ENCODE measurements around the gene CHP2. TPM values are rescaled to one million over a fixed set of nuclear protein-coding genes. Genes with fewer than 3 reads are reported as not detected.

The CHP2 gene
- total RNA-seq, 1 experiment from 2014 or later, result 1.4 TPM

GRCh38 chr16:23709536-23709935, 45.3 kb upstream of the CHP2 start:
- no peak overlapping the region for H2BK12ac ChIP-seq (ENCODE audit: insufficient read length, low read depth, low read length)
- H3T11ph ChIP-seq (ENCODE audit: low read length), result no peak overlapping the region
- H3K4me2 ChIP-seq (ENCODE audit: insufficient read depth, insufficient read length, low read length), result no peak overlapping the region
- no peak overlapping the region for H3K14ac ChIP-seq (ENCODE audit: insufficient read depth, low read length)
- no peak overlapping the region for H4K5ac ChIP-seq (ENCODE audit: insufficient read length, low read depth, low read length)
- H3K27me3 ChIP-seq (ENCODE audit: insufficient read depth, low read length), result peaks cover 3% of the 10 kb centered on the region; the same call in 1 of the 2 replicates
- Mint-ChIP-seq H3K9me3 (peaks cover 10 to 11% of the 10 kb centered on the region in 2 experiments), H3K36me3 (ENCODE audit: insufficient read depth in 1 of 3, low read depth in 3 of 3) (peaks cover 2 to 19% (median 7%) of the 10 kb centered on the region in 3 experiments; a peak in 5 of 7 replicates), H3K27me3 (ENCODE audit: low read depth) (peaks cover 27% of the 10 kb centered on the region), H3K27ac (no peak overlapping the region), H3K4me3 (no peak overlapping the region), H3K4me1 (peaks cover 2 to 9% of the 10 kb centered on the region in 2 experiments; a peak in 3 of 4 replicates)
- no peak overlapping the region for H2BK5ac ChIP-seq (ENCODE audit: insufficient read length, low read length)
- H2BK15ac ChIP-seq (ENCODE audit: low read depth, low read length), result no peak overlapping the region
- no peak for DNase-seq
- H3K79me2 ChIP-seq (ENCODE audit: insufficient read depth, low read length), result no peaks in the 10 kb centered on the region
- peaks cover 8% of the 10 kb centered on the region for H3K23me2 ChIP-seq (ENCODE audit: insufficient read length, low read depth, low read length, poor library complexity, severe bottlenecking)
- H2BK20ac ChIP-seq (ENCODE audit: low read depth, low read length, poor library complexity, severe bottlenecking), result no peak overlapping the region
- no peak overlapping the region for H4K91ac ChIP-seq (ENCODE audit: insufficient read length, low read depth, low read length)
- no peak overlapping the region for H3K56ac ChIP-seq (ENCODE audit: insufficient read length, low read depth, low read length)
- no peak overlapping the region for H3K4ac ChIP-seq (ENCODE audit: low read depth, low read length)
- H3K9me3 ChIP-seq (ENCODE audit: control insufficient read depth, low read depth, low read length), result peaks cover 5% of the 10 kb centered on the region
- TF ChIP-seq CTCF (conservative IDR thresholded peaks at IDR 0.05), result no peak
- no peak overlapping the region for H3K27ac ChIP-seq (ENCODE audit: insufficient read length, low read depth, low read length)
- H2BK120ac ChIP-seq (ENCODE audit: low read depth, low read length, poor library complexity, severe bottlenecking), result no peak overlapping the region
- H3K79me1 ChIP-seq (ENCODE audit: insufficient read depth, low read depth, low read length, poor library complexity, severe bottlenecking), result no peaks in the 10 kb centered on the region
- H3K9ac ChIP-seq (ENCODE audit: extremely low read depth, insufficient read length, low read length), result no peak overlapping the region
- no peak overlapping the region for H3K23ac ChIP-seq (ENCODE audit: insufficient read length, low read depth, low read length)
- no peak overlapping the region for H2AK5ac ChIP-seq (ENCODE audit: insufficient read length, low read length)
- H3K4me1 ChIP-seq (ENCODE audit: insufficient read depth, low read length), result no peaks in the 10 kb centered on the region
- no peak overlapping the region for H2AFZ ChIP-seq (ENCODE audit: low read length)
- H4K8ac ChIP-seq (replicated peaks; ENCODE audit: insufficient read length, low read depth, low read length), result no peak overlapping the region
- H3K18ac ChIP-seq (ENCODE audit: insufficient read length, low read depth, low read length), result no peak overlapping the region
- peaks cover 3% of the 10 kb centered on the region for H4K20me1 ChIP-seq (ENCODE audit: control insufficient read depth, insufficient read depth, insufficient read length)
